SU-DHL-6 (cell line): ENCODE measurements around the gene CDCP2.

Source experiments
- EZH2phosphoT487 ChIP-seq: fragments of 200-600 bp; sonication (generic), shearing (Covaris generic); conservative IDR thresholded peaks from 2 replicates; pipeline ENCODE4 v1.6.1; 2018; ENCODE audit warnings: mild to moderate bottlenecking, antibody characterized with exemption, low read length, moderate library complexity, mixed read lengths
- TF ChIP-seq, protein P1 (sequence below): fragments of 200-600 bp; sonication (generic); IDR thresholded peaks from one replicate; pipeline ENCODE4 v1.5.1; 2017; ENCODE audit warnings: antibody characterized with exemption, mild to moderate bottlenecking, low read length, moderate library complexity; ENCODE audit not compliant: insufficient read depth, poor library complexity, severe bottlenecking

DNA sequence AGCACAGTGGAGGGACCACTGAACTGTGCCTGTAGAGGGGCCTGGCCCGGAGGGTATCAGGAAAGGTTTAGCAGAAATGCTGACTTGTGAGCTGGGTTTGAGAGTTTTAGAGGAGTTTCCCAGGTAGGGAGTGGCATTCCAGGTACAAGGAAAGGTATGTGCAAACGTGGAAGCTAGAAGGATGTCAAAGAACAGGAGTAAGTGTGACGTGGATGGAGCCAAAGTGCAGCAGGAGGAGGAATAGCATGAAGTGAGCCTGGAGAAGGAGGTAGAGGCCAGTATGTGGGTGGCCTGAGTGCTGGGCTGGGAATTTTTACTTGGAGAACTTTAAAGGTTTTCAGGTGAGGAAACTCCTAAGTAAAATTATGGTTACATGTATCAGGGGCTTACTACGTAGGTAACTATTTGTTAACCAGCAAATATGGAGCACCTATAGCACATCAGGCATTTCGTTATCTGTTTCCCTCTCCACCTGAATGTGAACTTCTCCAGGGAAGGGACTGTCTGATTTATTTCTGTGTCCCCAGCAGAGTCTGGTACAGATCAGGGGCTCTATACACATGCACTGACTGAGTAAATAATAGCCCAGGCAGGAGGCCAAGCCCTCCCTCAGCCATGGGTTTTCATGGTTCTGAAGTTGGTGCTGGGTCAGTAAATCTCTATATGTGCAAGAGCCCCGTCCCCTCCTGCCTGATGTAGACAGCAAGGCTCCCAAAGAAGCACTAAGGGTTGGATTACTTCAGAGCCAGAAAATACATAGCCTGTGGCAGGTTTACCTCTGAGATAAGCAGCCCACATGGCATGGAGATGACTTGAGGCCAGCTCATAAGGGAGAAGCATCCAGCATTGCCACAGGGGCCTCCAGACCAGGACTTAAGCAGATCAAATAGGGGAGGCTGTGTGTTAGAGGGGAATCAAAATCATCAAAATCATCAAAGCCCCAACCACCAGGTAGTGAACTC lies 43.4 kb downstream of the CDCP2 start:
- TF ChIP-seq, protein P1, sequence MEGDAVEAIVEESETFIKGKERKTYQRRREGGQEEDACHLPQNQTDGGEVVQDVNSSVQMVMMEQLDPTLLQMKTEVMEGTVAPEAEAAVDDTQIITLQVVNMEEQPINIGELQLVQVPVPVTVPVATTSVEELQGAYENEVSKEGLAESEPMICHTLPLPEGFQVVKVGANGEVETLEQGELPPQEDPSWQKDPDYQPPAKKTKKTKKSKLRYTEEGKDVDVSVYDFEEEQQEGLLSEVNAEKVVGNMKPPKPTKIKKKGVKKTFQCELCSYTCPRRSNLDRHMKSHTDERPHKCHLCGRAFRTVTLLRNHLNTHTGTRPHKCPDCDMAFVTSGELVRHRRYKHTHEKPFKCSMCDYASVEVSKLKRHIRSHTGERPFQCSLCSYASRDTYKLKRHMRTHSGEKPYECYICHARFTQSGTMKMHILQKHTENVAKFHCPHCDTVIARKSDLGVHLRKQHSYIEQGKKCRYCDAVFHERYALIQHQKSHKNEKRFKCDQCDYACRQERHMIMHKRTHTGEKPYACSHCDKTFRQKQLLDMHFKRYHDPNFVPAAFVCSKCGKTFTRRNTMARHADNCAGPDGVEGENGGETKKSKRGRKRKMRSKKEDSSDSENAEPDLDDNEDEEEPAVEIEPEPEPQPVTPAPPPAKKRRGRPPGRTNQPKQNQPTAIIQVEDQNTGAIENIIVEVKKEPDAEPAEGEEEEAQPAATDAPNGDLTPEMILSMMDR = no peak
- TF ChIP-seq EZH2phosphoT487 = no peak
